ENCODE measurements around the gene CENPP. TPM values are rescaled to one million over a fixed set of nuclear protein-coding genes. Genes with fewer than 3 reads are reported as not detected.

Gene CENPP
- total RNA-seq, 1 donor from 2014 or later, result 4.4 TPM

GRCh38 chr9:92626484-92626883 lies 300.7 kb downstream of the CENPP start:
- H3K4me3 ChIP-seq (ENCODE audit: low read depth, low read length), result no peak overlapping the region
- no peak for TF ChIP-seq CTCF (conservative IDR thresholded peaks at IDR 0.05; ENCODE audit: low read depth, low read length)
- DNase-seq (ENCODE audit: low read depth), result no peak

- H3K4me3 ChIP-seq (ENCODE audit: low read depth, low read length), result no peak overlapping the region
- no peak for TF ChIP-seq CTCF (conservative IDR thresholded peaks at IDR 0.05; ENCODE audit: low read depth, low read length)
- no peak for DNase-seq (ENCODE audit: low read depth)
Measured at GRCh38 chr9:92627651-92628050, 301.9 kb downstream of the CENPP start.

GRCh38 chr9:92631452-92632343 lies 305.9 kb downstream of the CENPP start:
- no peak for DNase-seq (ENCODE audit: low read depth)
- H3K4me3 ChIP-seq (ENCODE audit: low read depth, low read length), result no peak overlapping the region
- TF ChIP-seq CTCF (conservative IDR thresholded peaks at IDR 0.05; ENCODE audit: low read depth, low read length), result no peak

GRCh38 chr9:92632641-92633040 lies 306.9 kb downstream of the CENPP start:
- no peak for TF ChIP-seq CTCF (conservative IDR thresholded peaks at IDR 0.05; ENCODE audit: low read depth, low read length)
- no peak overlapping the region for H3K4me3 ChIP-seq (ENCODE audit: low read depth, low read length)
- DNase-seq (ENCODE audit: low read depth), result no peak

- H3K4me3 ChIP-seq (ENCODE audit: low read depth, low read length), result no peak overlapping the region
- DNase-seq (ENCODE audit: low read depth), result no peak
- TF ChIP-seq CTCF (conservative IDR thresholded peaks at IDR 0.05; ENCODE audit: low read depth, low read length), result no peak
Measured at GRCh38 chr9:92633614-92634278, 308.0 kb downstream of the CENPP start.

GRCh38 chr9:92634712-92635605 lies 309.2 kb downstream of the CENPP start:
- DNase-seq (ENCODE audit: low read depth), result peak; percentile 10
- peak; percentile 98 for TF ChIP-seq CTCF (conservative IDR thresholded peaks at IDR 0.05; ENCODE audit: low read depth, low read length)

More at GRCh38 chr9:92634712-92635605, 309.2 kb downstream of the CENPP start:
- H3K4me3 ChIP-seq (ENCODE audit: low read depth, low read length), result no peak overlapping the region

Data from epithelial cell of proximal tubule (primary cell).